GM23338 (cell line): Measurements from ENCODE around the gene SV2C.

ENCODE experiments used
- CTCF ChIP-seq, 2 experiments: fragments of 200-600 bp in 1 of 2; sonication (generic) in 1 of 2; conservative IDR thresholded peaks; 2 replicates each; pipeline versions ENCODE4 v1.5.1 to v1.6.1; 2016 to 2017; ENCODE audit warnings: antibody characterized with exemption in 2 of 2, low read depth in 2 of 2, mild to moderate bottlenecking in 2 of 2, moderate library complexity in 1 of 2
- REST ChIP-seq: IDR thresholded peaks from one replicate; pipeline ENCODE4 v1.6.1; 2018; ENCODE audit warnings: antibody characterized with exemption; ENCODE audit not compliant: unreplicated experiment

- no peak for TF ChIP-seq CTCF (conservative IDR thresholded peaks at IDR 0.05; ENCODE audit: low read depth in 2 of 2)
- TF ChIP-seq REST: no peak
Measured at GRCh38 chr5:76366596-76366995, 283.4 kb downstream of the SV2C start.
